OCI-LY7 (cell line): Measurements from ENCODE around the gene KIT.

Source experiments
- EZH2phosphoT487 ChIP-seq: fragments of 200-600 bp; sonication (generic); IDR thresholded peaks from 2 replicates; pipeline ENCODE4 v1.6.1; 2018; ENCODE audit warnings: low read depth, borderline replicate concordance, mild to moderate bottlenecking, mixed run types, antibody characterized with exemption, low read length, moderate library complexity, mixed read lengths
- TF ChIP-seq, protein P1 (sequence below): fragments of 200-600 bp; sonication (generic); conservative IDR thresholded peaks from 2 replicates; pipeline ENCODE4 v1.5.1; 2014; ENCODE audit warnings: mild to moderate bottlenecking, antibody characterized with exemption, low read length, moderate library complexity, mixed read lengths

DNA sequence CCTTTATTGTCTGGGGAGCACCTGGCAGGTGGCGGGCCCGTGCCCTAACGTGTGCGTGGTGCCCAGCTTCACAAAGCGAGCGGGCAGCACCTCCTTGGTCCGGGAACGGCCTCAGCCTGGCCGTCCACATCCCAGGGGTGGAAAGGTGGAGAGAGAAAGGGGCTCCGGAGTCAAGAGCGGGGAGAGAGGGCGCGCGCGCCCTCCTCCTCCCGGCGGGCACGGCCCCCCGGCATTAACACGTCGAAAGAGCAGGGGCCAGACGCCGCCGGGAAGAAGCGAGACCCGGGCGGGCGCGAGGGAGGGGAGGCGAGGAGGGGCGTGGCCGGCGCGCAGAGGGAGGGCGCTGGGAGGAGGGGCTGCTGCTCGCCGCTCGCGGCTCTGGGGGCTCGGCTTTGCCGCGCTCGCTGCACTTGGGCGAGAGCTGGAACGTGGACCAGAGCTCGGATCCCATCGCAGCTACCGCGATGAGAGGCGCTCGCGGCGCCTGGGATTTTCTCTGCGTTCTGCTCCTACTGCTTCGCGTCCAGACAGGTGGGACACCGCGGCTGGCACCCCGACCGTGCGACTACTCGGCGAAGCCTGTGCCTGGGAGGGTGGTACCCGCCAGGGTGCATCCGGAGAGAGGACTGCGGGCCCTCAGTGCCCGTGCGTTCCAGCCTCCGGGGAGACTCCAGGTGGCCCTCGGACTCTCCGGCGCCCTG is at the start of gene KIT:
- TF ChIP-seq, protein P1, sequence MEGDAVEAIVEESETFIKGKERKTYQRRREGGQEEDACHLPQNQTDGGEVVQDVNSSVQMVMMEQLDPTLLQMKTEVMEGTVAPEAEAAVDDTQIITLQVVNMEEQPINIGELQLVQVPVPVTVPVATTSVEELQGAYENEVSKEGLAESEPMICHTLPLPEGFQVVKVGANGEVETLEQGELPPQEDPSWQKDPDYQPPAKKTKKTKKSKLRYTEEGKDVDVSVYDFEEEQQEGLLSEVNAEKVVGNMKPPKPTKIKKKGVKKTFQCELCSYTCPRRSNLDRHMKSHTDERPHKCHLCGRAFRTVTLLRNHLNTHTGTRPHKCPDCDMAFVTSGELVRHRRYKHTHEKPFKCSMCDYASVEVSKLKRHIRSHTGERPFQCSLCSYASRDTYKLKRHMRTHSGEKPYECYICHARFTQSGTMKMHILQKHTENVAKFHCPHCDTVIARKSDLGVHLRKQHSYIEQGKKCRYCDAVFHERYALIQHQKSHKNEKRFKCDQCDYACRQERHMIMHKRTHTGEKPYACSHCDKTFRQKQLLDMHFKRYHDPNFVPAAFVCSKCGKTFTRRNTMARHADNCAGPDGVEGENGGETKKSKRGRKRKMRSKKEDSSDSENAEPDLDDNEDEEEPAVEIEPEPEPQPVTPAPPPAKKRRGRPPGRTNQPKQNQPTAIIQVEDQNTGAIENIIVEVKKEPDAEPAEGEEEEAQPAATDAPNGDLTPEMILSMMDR: no peak
- no peak for TF ChIP-seq EZH2phosphoT487
